ENCODE measurements around the gene GTF2F1.
"Not testable (repeated sequence)": the region's sequence is repeated elsewhere in the genome, so short reads cannot be mapped to it uniquely, and the experiment has no call there.

Gene GTF2F1

DNA sequence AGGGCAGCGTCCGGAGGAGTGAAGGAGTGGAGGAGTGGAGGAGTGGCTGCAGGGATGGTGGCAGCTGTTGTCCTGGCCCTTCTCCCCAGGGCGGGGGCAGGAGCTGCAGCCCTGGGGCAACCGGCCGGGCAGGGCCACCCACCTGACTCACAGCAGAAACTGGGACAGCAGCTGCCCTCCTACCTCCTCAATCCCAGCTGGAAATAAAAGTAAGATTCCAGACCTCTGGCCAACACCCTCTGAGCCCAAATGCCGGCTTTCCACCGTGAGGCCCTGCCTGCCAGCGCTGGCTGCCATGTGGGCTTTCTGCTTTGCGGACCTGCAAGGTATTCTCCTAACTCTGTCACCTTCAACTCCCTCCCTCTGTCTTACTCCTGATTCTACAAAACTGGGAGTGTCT lies 35.0 kb downstream of the GTF2F1 start:
- Histone ChIP-seq H3K4me3 (ENCODE audit: low read length) (no peak overlapping the region), H3K9ac (ENCODE audit: low read length) (no peak overlapping the region)

GRCh38 chr19:6357174-6357573 lies 35.8 kb downstream of the GTF2F1 start:
- Histone ChIP-seq H3K9ac (ENCODE audit: low read length) (no peak overlapping the region), H3K4me1 (ENCODE audit: low read length) (no peaks in the 10 kb centered on the region), H3K9me2 (replicated peaks; ENCODE audit: insufficient read depth, low read length) (no peaks in the 10 kb centered on the region), H3K4me3 (ENCODE audit: low read length) (no peak overlapping the region), H3K27ac (ENCODE audit: low read length) (no peak overlapping the region), H3K9me3 (replicated peaks; ENCODE audit: insufficient read depth, low read length) (no peaks in the 10 kb centered on the region), H4K20me1 (ENCODE audit: insufficient read depth, low read length) (no peaks in the 10 kb centered on the region), H3K27me3 (replicated peaks; ENCODE audit: insufficient read depth, low read length) (peaks cover 39% of the 10 kb centered on the region), H3K79me2 (ENCODE audit: low read length) (peaks cover 9% of the 10 kb centered on the region), H3F3A (ENCODE audit: insufficient read depth, low read length) (peaks cover 3% of the 10 kb centered on the region; the same call in 1 of the 2 replicates), H3K36me3 (replicated peaks; ENCODE audit: insufficient read depth, low read length) (no peaks in the 10 kb centered on the region), H3K4me2 (ENCODE audit: low read depth, low read length) (no peak overlapping the region), H2AFZ (ENCODE audit: low read length) (no peak overlapping the region)
- no peak for TF ChIP-seq EZH2 (optimal IDR thresholded peaks at IDR 0.05; ENCODE audit: low read depth, low read length)
- TF ChIP-seq EZH2phosphoT487 (IDR thresholded peaks at IDR 0.05; ENCODE audit: low read length): no peak
- no peak for TF ChIP-seq CTCF (IDR thresholded peaks at IDR 0.05; ENCODE audit: low read length)
- no peak for DNase-seq

More for the DNA sequence above, 35.0 kb downstream of the GTF2F1 start:
- Histone ChIP-seq H3K36me3 (replicated peaks; ENCODE audit: insufficient read depth, low read length) (no peaks in the 10 kb centered on the region), H3K9me2 (replicated peaks; ENCODE audit: insufficient read depth, low read length) (no peaks in the 10 kb centered on the region), H3K79me2 (ENCODE audit: low read length) (peaks cover 17% of the 10 kb centered on the region), H3K4me1 (ENCODE audit: low read length) (no peaks in the 10 kb centered on the region), H4K20me1 (ENCODE audit: insufficient read depth, low read length) (no peaks in the 10 kb centered on the region), H2AFZ (ENCODE audit: low read length) (no peak overlapping the region), H3K27me3 (replicated peaks; ENCODE audit: insufficient read depth, low read length) (peaks cover 32% of the 10 kb centered on the region), H3F3A (ENCODE audit: insufficient read depth, low read length) (peaks cover 3% of the 10 kb centered on the region; the same call in 1 of the 2 replicates), H3K9me3 (replicated peaks; ENCODE audit: insufficient read depth, low read length) (no peaks in the 10 kb centered on the region), H3K4me2 (ENCODE audit: low read depth, low read length) (no peak overlapping the region), H3K27ac (ENCODE audit: low read length) (no peak overlapping the region)
- TF ChIP-seq EZH2 (optimal IDR thresholded peaks at IDR 0.05; ENCODE audit: low read depth, low read length): no peak
- TF ChIP-seq CTCF (IDR thresholded peaks at IDR 0.05; ENCODE audit: low read length): no peak
- TF ChIP-seq EZH2phosphoT487 (IDR thresholded peaks at IDR 0.05; ENCODE audit: low read length): no peak
- DNase-seq: no peak

GRCh38 chr19:6355321-6356040 lies 37.5 kb downstream of the GTF2F1 start:
- not testable (repeated sequence) for H3K79me2 ChIP-seq (ENCODE audit: low read length); H3F3A ChIP-seq (ENCODE audit: insufficient read depth, low read length); H2AFZ ChIP-seq (ENCODE audit: low read length); H3K4me2 ChIP-seq (ENCODE audit: low read depth, low read length); H3K9me2 ChIP-seq (replicated peaks; ENCODE audit: insufficient read depth, low read length); H3K9me3 ChIP-seq (replicated peaks; ENCODE audit: insufficient read depth, low read length); H3K27ac ChIP-seq (ENCODE audit: low read length); H4K20me1 ChIP-seq (ENCODE audit: insufficient read depth, low read length); H3K36me3 ChIP-seq (replicated peaks; ENCODE audit: insufficient read depth, low read length); H3K4me3 ChIP-seq (ENCODE audit: low read length); H3K9ac ChIP-seq (ENCODE audit: low read length); DNase-seq; H3K4me1 ChIP-seq (ENCODE audit: low read length)
- H3K27me3 ChIP-seq (replicated peaks; ENCODE audit: insufficient read depth, low read length): peaks cover 48% of the 10 kb centered on the region

- H4K20me1 ChIP-seq (ENCODE audit: insufficient read depth, low read length): no peaks in the 10 kb centered on the region
- no peaks in the 10 kb centered on the region for H3K4me1 ChIP-seq (ENCODE audit: low read length)
- H3K9me2 ChIP-seq (replicated peaks; ENCODE audit: insufficient read depth, low read length): no peaks in the 10 kb centered on the region
- no peak for DNase-seq
- peak; percentile 34 for TF ChIP-seq CTCF (IDR thresholded peaks at IDR 0.05; ENCODE audit: low read length)
- TF ChIP-seq EZH2 (optimal IDR thresholded peaks at IDR 0.05; ENCODE audit: low read depth, low read length): no peak
- no peaks in the 10 kb centered on the region for H3K9me3 ChIP-seq (replicated peaks; ENCODE audit: insufficient read depth, low read length)
- no peak overlapping the region for H3K4me2 ChIP-seq (ENCODE audit: low read depth, low read length)
- peaks cover 46% of the 10 kb centered on the region for H3K27me3 ChIP-seq (replicated peaks; ENCODE audit: insufficient read depth, low read length)
- H3K79me2 ChIP-seq (ENCODE audit: low read length): no peaks in the 10 kb centered on the region
- no peak overlapping the region for H2AFZ ChIP-seq (ENCODE audit: low read length)
- no peak overlapping the region for H3K9ac ChIP-seq (ENCODE audit: low read length)
- no peak overlapping the region for H3K27ac ChIP-seq (ENCODE audit: low read length)
- no peaks in the 10 kb centered on the region for H3F3A ChIP-seq (ENCODE audit: insufficient read depth, low read length)
- H3K36me3 ChIP-seq (replicated peaks; ENCODE audit: insufficient read depth, low read length): no peaks in the 10 kb centered on the region
- no peak overlapping the region for H3K4me3 ChIP-seq (ENCODE audit: low read length)
These were observed 38.8 kb downstream of the GTF2F1 start for GRCh38 chr19:6354098-6354674.
